ENCODE measurements around the gene RACK1.

Gene RACK1

DNA sequence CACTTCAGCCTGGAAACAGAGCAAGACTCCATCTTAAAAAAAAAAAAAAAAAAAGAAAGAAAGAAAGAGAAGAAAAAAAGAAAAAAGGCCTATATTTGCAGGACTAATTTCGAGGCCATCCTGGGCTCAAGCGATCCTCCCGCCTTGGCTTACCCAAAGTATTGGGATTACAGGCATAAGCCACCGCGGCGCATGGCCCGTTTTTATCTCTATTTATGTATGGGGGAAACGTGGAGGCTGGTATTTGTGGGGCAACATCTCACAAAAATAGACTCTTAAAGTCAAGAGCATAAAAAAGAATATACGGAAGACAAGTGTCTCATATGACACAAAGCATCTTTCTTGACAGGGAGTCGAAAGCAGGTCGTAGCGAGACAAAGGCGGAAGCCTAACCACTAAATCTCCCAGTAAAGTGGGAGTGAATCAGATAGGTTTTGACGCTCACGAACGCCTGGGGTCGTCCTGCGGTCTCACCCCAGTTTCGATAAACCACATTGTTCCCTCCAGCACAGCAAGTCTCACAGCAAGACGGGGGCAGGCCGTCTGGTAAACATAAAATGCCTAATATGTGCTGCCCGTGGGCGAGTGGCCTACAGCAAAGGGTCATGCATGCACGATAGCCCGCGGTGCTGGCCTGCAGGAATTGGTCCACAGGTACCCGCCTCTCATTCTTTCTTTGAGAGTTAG is 22.5 kb downstream of the RACK1 start:
- TF ChIP-seq, protein P1, sequence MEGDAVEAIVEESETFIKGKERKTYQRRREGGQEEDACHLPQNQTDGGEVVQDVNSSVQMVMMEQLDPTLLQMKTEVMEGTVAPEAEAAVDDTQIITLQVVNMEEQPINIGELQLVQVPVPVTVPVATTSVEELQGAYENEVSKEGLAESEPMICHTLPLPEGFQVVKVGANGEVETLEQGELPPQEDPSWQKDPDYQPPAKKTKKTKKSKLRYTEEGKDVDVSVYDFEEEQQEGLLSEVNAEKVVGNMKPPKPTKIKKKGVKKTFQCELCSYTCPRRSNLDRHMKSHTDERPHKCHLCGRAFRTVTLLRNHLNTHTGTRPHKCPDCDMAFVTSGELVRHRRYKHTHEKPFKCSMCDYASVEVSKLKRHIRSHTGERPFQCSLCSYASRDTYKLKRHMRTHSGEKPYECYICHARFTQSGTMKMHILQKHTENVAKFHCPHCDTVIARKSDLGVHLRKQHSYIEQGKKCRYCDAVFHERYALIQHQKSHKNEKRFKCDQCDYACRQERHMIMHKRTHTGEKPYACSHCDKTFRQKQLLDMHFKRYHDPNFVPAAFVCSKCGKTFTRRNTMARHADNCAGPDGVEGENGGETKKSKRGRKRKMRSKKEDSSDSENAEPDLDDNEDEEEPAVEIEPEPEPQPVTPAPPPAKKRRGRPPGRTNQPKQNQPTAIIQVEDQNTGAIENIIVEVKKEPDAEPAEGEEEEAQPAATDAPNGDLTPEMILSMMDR (IDR thresholded peaks at IDR 0.05; ENCODE audit: extremely low read depth, missing control alignments), result no peak
- peak; percentile 7 for DNase-seq (ENCODE audit: low spot score)

DNA sequence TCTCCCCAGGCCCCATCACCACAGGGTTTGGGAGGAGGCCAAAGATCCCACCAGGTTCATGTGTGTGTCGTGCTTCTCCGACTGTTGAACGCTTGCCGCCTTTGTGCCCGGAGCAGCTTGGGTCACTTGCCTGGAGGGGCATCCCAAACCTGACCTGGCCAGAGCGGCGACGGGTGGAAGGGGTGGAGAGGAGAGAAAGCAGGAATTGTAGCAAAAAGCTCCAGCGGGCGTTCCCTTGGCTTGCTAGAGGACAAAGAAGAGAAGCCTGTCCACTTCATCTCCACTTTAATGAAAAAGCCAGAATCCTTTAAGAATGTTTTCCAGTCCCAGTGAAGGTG is 23.6 kb downstream of the RACK1 start:
- TF ChIP-seq, protein P1 (IDR thresholded peaks at IDR 0.05; ENCODE audit: extremely low read depth, missing control alignments), result no peak
- no peak for DNase-seq (ENCODE audit: low spot score)

DNA sequence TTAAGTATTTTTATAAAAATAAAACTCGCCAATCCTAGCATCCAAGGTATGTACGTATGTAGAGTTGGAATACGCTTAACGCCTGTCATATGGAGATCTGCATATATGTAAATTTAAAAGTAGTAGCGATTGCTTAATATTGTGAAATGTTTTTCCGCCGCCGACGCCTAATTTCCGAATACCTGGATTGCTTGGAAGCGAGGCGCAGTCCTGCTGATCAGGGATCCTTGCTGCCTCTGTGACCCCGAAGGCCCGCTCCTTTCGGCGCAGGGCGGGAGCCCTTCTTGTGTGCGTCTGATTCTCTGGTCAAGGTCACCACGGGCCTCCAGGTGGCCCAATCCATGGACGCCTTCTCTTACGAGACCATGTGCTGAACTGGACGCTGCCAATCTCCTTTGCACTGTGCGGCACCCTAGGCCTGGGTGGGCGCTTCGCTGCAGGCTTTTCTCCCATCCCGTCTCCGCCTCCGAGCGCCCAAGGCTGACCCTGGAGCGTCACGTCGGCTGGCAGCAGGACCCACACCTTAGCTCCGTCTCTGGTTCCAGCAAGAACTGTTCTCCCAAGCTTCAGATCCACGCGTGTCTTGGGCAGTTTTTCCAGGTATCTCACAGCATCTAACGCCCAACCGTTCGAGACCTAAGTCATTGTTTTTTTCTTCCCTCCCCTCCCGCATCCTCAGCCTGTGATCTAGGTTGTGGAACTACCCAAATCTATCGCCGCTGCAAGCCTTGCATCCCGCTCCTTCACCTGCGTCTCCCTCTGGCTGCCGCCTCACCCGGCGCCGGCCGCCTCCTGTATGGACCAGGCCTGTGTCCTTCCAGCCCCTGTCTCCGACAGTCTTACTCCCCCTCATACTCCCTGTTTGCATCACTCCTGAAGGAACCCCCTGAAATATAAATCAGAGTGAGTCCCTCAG is 24.2 kb downstream of the RACK1 start:
- TF ChIP-seq, protein P1 (IDR thresholded peaks at IDR 0.05; ENCODE audit: extremely low read depth, missing control alignments), result no peak
- DNase-seq (ENCODE audit: low spot score), result no peak

DNA sequence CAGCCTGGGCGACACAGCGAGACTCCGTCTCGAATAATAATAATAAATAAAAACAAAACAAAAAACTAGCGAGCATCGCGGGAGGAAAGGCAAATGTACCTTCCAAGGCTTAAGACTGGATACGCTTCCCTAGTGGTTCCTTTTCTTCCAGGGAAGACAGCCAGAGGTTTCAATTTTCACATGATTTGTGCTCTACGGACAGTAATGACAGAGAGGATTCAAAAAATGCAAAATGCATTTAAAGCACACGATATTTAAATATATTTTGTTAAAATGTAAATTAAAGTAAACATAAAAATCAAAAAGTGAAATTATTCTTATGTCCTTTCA is 24.9 kb downstream of the RACK1 start:
- no peak for DNase-seq (ENCODE audit: low spot score)

DNA sequence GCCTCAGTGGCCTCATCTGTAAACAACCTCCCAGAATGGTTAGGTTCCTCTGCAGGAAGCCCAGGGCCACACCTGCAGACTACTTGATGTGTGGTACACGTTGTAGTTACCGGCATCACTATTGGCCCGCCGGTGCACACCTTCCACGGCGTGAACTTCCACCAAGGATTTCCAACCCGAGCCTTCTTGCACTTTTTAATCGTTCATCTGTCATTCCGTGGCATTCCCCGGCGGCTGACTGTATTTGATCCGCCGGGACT is 26.0 kb downstream of the RACK1 start:
- DNase-seq (ENCODE audit: low spot score), result no peak
- TF ChIP-seq, protein P1 (IDR thresholded peaks at IDR 0.05; ENCODE audit: extremely low read depth, missing control alignments), result no peak

More for the DNA sequence above, 24.9 kb downstream of the RACK1 start:
- TF ChIP-seq, protein P1 (IDR thresholded peaks at IDR 0.05; ENCODE audit: extremely low read depth, missing control alignments), result no peak

DNA sequence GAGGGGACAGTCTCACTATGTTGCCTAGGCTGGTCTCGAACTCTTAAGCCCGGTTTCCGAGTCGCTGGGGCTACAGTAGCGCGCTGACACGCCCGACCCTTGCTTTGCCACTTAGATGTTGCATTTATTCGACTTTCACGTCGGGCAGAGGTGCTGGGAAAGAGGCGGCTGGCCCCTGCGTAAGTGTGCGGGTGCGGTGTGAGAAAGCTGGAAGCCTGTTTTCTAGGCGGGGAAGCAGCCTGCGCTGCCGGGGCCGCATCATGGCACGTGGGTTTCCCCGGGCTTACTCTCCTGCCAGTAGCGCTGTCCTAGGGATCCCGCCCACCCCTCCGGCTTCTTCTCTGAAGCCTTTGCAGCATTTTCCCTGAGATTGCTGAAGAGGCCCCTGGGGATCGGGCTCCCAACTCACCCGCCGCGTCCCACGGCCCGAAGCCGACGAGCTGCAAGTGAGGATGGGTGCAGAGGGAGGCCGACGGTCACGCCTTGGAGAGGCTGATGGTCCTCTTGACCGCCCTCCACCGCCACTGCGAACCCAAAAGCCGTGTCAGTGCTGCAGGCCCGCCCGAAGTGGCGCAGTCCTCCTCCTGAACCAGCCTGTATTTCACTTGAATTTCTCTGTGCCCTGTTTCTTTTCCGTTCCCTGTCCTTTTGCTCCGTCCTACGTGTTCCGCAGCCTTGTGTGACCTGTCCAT is 26.4 kb downstream of the RACK1 start:
- DNase-seq (ENCODE audit: low spot score), result peak; percentile 46
- TF ChIP-seq, protein P1 (IDR thresholded peaks at IDR 0.05; ENCODE audit: extremely low read depth, missing control alignments), result no peak
